CD4-positive, alpha-beta T cell treated with Interleukin-17A for 4 hours (primary cell): ENCODE results near the gene ZNF232.
"Not testable (repeated sequence)": the region's sequence is repeated elsewhere in the genome, so short reads cannot be mapped to it uniquely, and the experiment has no call there.

Experiments used
- DNase-seq: peaks from one replicate; pipeline ENCODE4 v3.0.0-alpha.2; 2020; ENCODE audit warnings: mixed read lengths

ZNF232 gene

DNA sequence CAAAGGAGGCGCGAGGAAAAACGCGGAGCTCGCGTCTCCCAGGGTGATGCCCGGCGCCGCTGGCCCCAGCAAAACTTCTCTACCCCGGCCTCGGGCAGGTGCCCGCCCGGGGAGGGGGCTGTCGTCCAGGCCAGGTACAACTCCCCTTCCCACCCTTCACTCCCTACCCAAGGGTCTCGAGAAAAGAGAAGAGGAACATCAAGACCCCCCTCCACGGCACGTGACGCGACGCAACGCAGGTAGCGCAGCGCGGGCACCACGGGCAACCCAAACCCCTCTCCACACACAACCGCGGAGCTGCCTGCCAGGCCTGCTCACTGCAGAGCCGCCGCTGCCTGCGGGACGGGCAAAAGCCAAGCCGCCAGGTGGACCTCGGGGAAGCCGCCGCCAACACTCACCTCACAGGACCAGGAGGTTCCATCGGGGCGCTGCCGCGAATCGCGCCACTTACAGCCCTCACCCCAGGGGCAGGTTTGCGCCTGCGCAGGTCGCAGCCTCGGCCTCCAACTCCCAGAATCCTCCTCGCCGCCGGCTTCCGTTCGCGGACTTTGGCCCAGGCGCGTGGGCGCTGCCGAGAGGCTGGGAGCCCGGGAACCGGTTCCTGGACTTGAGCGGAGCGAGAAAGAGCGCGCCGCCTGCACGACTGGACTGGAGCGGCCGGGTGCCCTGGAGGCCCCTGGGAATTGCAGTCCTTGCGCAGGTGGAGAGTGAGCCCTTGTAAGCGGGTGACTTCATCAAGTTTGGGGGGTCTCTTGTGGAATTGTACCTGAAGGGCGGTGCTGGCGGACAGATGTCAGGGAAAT lies at the start of gene ZNF232:
ZNF232 (minus strand) TSS at position 477 of the 803 bp plus-strand sequence; CDS start at position 421, 56 bp downstream.
- peak; percentile 94 for DNase-seq

DNA sequence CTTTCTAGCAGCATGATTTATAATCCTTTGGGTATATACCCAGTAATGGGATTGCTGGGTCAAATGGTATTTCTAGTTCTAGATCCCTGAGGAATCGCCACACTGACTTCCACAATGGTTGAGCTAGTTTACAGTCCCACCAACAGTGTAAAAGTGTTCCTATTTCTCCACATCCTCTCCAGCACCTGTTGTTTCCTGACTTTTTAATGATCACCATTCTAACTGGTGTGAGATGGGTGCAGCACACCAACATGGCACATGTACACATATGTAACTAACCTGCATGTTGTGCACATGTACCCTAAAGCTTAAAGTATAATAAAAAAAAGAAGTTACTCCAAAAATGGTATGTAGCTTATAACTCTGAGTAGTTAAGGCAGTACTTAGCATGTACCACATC lies 49.0 kb upstream of the ZNF232 start:
- DNase-seq, result not testable (repeated sequence)

DNA sequence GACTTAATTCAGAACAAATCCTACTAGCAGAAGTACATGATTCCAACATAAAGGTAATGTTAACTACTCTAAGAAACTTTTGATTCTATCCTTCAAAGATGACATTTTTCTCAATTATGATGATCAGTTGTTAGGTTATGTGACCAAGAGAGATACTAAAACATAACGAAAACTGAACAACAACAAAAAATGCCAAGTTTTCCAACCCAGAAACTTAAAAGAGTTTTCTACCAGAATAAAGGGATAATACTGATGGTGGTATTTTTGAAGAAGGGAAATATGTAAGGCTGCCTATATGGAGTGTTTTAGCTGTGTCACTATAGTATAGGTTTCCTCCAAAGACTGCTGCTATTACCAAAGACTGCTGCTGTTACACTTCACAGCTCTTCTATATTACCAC lies 34.4 kb upstream of the ZNF232 start:
- not testable (repeated sequence) for DNase-seq

DNA sequence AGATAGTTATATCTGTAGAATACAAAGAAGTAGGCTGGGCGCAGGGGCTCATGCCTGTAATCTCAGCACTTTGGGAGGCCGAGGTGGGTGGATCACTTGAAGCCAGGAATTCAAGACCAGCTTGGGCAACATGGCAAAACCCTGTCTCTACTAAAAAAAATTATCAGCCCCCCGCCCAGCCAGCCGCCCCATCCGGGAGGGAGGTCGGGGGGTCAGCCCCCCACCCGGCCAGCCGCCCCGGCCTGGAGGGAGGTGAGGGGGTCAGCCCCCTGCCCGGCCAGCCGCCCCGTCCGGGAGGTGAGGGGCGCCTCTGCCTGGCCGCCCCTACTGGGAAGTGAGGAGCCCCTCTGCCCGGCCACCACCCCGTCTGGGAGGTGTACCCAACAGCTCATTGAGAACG lies 31.2 kb upstream of the ZNF232 start:
- not testable (repeated sequence) for DNase-seq

DNA sequence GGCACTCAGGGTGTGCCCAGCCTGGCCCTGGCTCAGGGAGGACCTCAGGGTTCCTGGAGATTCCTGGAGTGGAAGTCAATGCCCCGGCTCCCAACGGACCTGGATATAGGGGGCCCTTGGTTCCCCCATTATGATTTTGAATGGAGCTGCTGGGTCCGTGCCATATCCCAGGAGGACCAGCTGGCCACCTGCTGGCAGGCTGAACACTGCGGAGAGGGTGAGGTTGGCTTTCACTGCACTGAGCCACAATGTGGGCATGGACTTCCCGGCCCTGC lies 27.7 kb upstream of the ZNF232 start:
- no peak for DNase-seq

DNA sequence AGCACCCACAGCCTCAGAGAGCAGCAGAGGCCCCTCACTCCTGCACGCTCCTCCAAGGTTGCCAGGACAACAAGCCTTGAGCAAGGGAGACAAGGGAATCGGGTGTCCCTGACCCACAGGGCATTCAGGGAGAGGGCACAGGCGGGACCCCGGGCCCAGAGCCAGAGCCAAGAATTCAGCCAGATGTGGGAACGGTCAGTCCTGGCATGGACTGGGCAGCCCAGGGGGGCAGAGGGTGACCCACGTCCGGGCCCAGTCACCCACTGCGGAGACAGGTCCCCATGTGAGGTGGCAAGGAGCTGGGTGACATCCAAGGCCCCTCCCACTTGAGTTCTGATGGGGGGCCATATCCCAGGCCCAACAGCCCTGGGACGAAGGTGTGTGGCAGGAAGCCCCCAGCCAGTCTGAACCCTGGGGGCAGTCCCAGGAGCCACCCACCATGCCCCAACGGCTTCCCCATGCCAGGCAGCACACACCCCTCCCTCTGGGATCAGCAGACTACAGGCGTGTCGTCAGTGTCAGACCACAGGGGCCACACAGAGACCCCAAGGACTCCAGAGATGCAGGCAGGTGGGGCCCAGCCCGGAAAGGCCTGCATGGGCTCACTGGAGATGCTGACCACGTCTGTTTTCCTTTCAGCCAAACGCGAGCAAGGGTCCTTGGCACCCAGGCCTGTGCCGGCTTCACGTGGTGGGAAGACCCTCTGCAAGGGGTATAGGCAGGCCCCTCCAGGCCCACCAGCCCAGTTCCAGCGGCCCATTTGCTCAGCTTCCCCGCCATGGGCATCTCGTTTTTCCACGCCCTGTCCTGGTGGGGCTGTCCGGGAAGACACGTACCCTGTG lies 27.2 kb upstream of the ZNF232 start:
- no peak for DNase-seq

DNA sequence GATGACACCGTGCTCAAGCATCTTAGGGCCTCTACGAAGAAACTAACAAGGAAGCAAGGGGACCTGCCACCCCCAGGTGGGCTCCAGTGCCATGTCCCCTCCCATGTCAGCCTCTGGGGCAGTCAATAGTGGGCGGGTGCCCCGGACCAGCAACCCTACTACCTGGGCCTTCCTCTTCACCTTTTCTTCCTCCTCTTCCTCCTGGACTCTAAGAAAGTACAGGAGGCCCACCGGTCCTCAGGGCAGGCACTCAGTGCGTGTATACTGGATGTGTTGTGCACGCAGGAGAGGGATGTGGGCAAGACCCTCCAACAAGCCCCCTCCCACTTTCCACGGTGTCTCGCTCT lies 26.5 kb upstream of the ZNF232 start:
- DNase-seq, result not testable (repeated sequence)

DNA sequence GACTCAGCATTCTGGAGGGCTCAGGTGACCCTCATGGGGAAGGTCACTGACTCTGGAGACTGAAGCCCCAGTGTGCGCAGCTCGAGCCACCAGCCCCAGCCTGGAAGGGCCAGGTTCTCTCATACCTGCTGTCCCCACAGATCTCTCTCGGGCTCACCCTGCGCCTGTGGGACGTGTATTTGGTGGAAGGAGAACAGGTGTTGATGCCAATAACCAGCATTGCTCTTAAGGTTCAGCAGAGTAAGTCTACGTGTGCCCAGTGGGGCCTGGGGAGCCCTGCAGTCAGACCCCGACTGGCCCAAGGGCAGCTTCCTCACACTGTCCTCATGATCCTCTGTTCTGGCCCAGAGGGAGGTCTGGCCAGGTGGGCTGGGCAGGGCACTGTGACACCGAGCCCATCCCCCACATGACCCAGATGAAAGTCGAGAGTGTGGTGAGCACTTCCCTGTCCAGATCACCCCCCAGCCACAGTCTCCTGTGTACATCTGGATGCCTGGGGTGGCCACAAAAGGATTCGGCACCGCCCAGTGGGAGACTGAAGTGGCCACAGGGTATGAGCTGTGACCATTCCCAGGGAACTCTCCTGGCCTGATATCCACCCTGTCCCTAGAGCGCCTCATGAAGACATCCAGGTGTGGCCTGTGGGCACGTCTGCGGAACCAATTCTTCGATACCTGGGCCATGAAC lies 26.0 kb upstream of the ZNF232 start:
- not testable (repeated sequence) for DNase-seq

DNA sequence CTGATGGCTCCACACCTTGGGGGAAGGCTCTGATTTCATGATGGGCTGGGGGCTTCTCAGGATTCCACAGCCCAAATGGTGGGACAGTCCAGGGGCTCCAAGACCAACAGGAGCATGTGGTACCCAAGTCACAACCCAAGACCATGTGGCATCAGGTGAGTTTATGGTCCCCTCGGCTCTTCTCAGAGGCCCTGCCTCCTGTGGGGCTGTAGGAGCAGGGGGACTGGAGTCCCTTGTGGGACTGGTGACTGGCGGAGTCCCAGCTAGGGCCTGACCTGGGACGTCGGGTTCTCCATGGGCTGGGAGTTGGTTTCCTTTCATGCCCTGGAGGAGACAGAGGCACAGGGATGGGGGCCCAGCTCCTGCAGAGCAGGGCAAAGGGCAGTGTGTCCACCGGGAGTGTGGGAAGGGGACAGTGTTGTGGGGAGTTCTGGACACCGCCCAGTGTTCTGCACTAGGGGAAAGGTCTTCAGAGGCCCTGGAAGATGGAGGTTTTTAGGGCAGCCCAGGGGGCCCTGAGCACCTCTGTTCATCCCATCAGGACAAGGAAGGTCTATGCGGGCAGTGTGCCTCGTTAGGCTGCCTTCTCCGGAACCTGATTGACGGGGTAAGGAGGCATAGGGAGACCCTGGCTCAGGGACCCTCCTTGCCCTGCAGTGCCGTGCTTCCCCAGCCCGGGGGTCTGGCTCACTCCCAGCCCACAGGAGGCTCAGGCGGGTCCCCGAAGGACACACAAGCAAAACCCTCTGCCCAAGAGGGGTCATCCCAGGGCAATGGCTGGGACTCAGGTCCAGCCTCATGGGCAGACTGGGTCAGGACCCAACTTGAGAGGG lies 25.1 kb upstream of the ZNF232 start:
- DNase-seq, result not testable (repeated sequence)

DNA sequence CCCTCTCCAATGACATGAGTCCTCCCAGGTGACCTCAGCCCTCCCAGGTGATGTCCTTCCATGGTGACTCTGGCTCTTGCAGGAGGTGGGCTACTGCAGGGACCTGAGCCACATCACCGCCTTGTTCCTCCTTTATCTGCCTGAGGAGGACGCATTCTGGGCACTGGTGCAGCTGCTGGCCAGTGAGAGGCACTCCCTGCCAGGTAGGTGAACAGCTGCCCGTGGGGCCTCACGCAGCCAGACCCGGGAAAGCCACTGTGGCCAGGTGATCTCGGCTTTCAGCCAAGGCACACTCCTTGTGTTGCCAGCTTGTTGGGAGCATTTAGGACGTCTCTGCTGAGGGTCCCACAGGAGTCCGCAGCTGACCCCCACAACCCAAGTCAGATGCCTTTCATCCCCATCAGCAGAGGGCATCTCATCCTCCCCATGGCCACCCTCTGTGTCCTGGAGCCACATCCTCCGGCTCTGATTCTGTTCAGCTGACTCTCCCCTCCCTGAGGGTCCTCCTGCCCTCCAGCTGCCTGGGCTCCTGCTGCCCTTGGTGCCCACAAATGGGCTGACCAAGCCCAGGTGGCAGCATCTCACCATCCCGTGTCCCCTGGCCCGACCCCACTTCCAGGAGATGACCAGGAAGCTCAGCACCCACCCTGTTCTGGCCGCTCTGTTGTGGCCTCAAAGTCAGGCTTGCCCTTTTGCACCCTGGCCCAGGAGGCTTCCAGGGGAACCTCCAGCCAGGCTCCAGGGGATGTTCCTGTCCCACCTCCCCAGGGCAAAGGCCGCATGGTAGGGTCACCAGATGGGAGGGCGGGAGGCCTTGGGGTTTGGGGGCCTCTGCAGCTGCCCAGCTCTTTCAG lies 24.3 kb upstream of the ZNF232 start:
- DNase-seq, result no peak

DNA sequence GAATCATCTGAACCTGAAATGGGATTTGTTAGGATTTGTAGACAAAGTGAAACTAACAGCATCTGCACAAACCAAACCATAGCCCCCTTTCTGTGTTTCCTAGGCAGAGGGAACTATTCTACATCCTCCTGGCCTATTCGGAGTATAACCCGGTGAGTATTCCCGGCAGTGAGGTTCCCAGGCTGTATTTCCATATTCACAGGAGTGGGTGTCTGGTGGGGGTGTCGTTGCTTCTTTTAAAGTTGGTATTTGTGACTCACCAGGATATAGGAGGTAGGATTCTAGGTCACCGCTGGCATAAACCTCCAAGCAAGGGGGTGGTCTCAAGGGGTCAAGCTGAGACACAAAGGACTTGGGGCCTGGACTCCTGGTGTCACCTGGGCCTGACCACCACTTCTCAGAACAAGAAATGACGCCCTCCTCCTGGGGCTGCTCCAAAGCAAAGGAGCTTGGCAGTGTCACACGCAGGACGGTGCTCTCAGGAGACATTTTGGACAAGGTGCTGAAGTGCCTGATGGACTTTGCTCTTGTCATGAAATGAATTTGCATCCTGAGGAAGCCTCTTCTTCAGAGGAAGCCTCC lies 23.5 kb upstream of the ZNF232 start:
- not testable (repeated sequence) for DNase-seq

DNA sequence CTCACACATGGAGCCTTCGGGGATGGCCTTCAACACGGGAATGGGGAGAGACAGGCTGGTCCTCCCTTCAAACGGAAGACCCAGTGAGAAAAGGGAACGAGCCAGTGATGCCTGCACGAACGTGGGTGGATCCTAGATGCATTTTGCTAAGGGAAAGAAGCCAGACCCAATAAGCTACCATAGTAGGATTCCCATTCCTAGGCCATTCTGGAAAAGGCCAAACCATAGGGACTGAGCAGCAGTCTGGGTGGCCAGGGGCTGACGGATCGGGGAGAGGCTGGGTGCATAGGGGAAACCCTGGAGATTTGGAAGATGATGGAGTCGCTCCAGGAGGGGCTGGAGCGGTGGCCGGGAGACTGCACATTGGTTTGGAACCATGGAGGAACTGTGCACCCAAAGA lies 22.9 kb upstream of the ZNF232 start:
- DNase-seq, result not testable (repeated sequence)

DNA sequence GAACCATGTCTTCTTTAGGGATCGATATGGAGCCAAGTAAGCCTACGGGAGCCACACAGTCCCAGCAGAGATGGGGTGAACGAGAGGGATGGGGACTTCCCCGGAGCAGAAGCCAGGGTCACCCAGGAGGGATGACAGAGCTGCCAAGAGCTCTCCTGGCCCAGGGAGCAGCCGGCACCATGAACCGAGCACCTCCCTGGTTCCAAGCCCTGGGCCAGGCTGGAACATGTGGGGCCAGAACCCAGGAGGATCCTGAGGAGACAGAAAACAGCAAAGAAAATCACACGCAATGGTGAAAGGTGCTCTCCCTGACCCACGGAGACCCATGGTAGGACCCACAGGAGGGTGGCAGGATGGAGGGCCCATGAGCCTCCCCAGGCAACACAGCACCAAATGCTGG lies 22.3 kb upstream of the ZNF232 start:
- DNase-seq, result not testable (repeated sequence)

DNA sequence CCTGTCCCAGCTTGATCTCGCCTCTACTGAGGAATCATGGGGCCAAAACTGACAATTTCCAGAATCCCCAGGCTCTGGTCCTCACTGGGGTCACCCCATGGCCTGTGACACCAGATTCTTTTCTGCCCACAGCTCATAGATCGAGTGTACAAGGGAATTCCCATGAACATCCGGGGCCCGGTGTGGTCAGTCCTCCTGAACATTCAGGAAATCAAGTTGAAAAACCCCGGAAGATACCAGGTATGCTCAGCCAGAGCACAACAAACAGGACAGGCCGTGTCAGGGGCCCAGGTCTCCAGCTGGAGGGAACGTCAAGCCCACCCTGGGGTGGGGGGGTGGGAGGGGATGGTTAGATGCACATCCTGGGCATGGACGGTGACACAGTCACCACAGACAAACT lies 21.6 kb upstream of the ZNF232 start:
- DNase-seq, result no peak

DNA sequence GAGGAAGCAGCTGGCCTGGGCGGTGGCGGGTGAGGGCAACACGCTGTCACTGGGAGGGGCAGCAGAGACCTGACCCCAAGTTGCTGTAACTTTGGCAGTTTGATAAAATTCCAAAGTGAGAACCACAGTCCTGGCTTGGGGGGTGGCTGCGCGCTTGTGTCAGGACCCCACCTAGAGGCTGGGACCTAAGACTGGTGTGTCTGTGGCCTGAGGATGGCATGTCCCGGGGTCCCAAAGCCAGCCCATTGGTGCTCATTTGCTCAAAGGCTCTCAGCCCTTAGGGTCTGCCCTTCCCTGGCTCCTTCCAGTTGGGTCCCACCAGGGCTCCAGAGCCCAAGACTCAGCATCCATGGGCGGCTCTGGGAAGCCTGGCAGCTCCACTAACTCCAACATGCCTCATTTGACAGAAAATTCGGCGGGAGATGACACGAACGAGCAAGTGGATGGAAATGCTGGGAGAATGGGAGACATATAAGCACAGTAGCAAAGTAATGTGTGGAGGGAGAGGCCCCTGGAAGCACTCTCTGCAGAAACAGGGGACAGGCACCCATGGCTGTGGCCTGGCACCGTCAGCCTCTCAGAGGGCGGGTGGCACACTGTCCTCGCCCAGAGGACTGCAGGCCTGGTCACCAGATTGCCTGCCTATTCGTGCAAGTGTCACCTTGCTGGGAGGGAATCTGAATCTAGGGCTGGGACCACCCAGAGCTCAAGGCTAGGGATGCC lies 21.0 kb upstream of the ZNF232 start:
- DNase-seq, result not testable (repeated sequence)

DNA sequence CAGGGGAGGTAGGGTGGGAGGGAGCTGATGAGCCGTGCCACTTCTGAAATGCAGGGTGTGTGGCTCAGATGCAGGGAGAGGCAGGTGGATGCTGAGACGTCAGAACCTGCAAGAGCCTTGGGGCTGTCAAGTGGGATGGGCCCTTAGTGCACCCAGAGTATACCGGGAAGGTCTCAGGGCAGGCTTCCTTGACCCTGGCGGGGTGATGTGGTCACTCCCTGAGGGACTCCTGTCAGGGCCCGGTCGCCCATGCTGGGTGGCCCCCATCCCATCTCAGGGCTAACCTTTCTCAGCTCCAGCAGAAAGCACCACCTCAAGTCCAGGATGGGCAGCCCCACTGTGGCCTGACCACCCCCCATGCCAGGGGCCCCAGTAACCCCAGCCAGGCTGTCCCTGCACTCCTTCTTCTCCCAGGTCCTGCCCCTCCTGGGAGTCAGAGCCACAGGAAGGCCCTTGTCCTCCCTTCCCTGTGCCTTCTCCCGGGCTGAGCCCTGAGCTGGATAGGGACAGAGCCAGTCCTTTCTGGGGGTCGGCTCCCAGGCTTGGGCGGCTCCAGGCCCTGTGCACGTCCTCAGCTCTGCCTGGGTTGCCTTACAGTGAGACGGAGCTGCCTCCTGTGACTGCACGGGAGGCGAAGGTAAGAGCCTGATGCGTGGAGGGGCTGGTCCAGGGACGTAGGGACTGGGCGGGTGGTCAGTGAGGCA lies 20.3 kb upstream of the ZNF232 start:
- DNase-seq, result not testable (repeated sequence)

DNA sequence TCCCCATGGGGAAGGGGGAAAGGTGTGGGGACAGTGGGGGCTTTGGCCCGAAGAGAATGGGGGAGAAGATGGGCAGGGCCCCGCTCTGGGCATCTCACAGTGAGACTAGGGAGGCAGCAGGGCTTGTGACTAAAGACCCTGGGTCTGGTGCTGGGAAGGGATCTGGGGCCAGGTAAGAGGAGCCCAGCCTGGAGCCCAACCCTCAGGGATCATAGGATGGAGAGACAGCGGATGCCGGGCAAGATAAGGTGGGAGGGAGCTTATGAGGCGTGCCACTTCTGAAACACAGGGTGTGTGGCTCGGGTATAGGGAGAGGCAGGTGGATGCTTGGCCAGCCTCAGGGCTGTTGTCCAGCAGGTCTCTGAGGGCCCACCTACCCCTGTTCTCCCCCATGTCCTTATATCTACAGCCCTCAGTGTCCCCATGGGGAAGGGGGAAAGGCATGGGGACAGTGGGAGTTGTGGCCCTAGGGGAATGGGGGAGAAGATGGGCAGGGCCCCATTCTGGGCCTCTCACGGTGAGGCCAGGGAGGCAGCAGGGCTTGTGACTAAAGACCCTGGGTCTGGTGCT lies 19.6 kb upstream of the ZNF232 start:
- DNase-seq, result no peak

DNA sequence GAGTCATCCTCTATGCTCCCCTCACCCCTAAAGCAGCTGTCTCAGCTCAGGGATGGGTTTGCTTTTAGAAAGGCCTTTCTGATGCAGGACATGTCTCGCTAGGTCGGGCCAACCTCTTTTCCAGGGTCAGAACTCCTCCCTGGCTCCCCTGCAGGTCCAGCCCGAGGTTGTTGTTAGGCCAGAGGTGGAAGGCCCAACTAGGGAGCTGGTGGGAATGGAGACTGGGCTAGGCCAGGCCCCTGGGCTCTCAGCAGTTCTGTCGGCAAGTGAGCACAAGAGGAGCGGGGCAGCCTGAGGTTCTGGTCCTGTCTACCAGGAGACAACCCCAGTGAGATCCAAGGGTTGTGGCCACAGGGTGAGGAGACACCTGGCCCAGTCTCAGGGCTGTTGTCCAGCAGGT lies 19.0 kb upstream of the ZNF232 start:
- DNase-seq, result not testable (repeated sequence)

DNA sequence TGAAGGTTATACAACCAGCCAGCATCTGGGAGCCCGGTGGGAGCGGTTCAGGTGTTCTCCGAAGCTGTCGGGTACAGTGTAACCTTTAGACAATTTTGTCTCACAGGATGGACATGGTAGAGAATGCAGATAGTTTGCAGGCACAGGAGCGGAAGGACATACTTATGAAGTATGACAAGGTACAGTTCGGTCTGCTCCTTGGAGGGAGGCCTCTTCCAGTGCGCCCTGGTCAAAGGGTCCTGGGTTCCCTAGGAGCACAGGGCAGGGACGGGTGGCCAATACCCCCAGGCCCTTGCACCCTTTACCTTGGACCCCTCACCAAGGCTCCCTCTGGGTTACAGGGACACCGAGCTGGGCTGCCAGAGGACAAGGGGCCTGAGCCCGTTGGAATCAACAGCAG lies 18.6 kb upstream of the ZNF232 start:
- not testable (repeated sequence) for DNase-seq

DNA sequence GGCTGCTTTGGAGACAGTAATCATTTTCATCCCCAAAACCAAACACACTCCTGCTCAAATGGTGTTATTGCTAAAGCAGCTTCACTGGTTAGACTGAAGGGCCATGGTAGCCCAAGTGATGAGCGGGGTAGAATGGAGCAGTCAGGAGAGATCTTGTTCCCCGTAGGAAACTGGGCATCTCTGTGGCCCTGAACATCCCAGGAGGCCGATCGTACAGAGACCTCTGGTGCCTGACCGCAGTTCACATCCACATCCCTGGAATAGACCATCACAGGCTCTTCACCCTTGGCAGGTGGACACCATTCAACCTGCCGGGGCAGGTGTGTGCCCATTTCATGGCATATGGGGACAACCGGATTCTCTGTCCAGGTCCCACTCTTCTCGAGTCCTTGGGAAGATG lies 18.1 kb upstream of the ZNF232 start:
- DNase-seq, result not testable (repeated sequence)
